ENCODE measurements around the gene SLC6A5. TPM values are rescaled to one million over a fixed set of nuclear protein-coding genes. Genes with fewer than 3 reads are reported as not detected.

The SLC6A5 gene
- total RNA-seq, 1 experiment from 2014 or later: not detected

GRCh38 chr11:20584093-20584774 lies 15.2 kb upstream of the SLC6A5 start:
- Histone ChIP-seq H3K18ac (ENCODE audit: insufficient read length, low read depth, low read length) (no peak overlapping the region), H3K4me2 (ENCODE audit: insufficient read depth, insufficient read length, low read length) (no peak overlapping the region), H4K8ac (replicated peaks; ENCODE audit: insufficient read length, low read depth, low read length) (no peak overlapping the region), H3K4ac (ENCODE audit: low read depth, low read length) (no peak overlapping the region), H3K23me2 (ENCODE audit: insufficient read length, low read depth, low read length, poor library complexity, severe bottlenecking) (no peaks in the 10 kb centered on the region), H3K14ac (ENCODE audit: insufficient read depth, low read length) (no peak overlapping the region), H3K79me2 (ENCODE audit: insufficient read depth, low read length) (no peaks in the 10 kb centered on the region), H2BK5ac (ENCODE audit: insufficient read length, low read length) (no peak overlapping the region), H4K20me1 (ENCODE audit: control insufficient read depth, insufficient read depth, insufficient read length) (no peaks in the 10 kb centered on the region), H3K79me1 (ENCODE audit: insufficient read depth, low read depth, low read length, poor library complexity, severe bottlenecking) (no peaks in the 10 kb centered on the region), H4K91ac (ENCODE audit: insufficient read length, low read depth, low read length) (no peak overlapping the region), H2BK120ac (ENCODE audit: low read depth, low read length, poor library complexity, severe bottlenecking) (no peak overlapping the region), H2BK15ac (ENCODE audit: low read depth, low read length) (no peak overlapping the region), H3K9ac (ENCODE audit: extremely low read depth, insufficient read length, low read length) (no peak overlapping the region), H4K5ac (ENCODE audit: insufficient read length, low read depth, low read length) (no peak overlapping the region), H2AK5ac (ENCODE audit: insufficient read length, low read length) (no peak overlapping the region), H2BK20ac (ENCODE audit: low read depth, low read length, poor library complexity, severe bottlenecking) (no peak overlapping the region), H3K27me3 (ENCODE audit: insufficient read depth, low read length) (no peaks in the 10 kb centered on the region), H3K23ac (ENCODE audit: insufficient read length, low read depth, low read length) (no peak overlapping the region), H2BK12ac (ENCODE audit: insufficient read length, low read depth, low read length) (no peak overlapping the region), H3K56ac (ENCODE audit: insufficient read length, low read depth, low read length) (no peak overlapping the region), H3T11ph (ENCODE audit: low read length) (no peak overlapping the region), H2AFZ (ENCODE audit: low read length) (no peak overlapping the region), H3K27ac (ENCODE audit: insufficient read length, low read depth, low read length) (no peak overlapping the region), H3K9me3 (ENCODE audit: control insufficient read depth, low read depth, low read length) (no peaks in the 10 kb centered on the region), H3K4me1 (ENCODE audit: insufficient read depth, low read length) (no peaks in the 10 kb centered on the region)
- no peak for DNase-seq
- no peaks in the 10 kb centered on the region for H3K36me3 Mint-ChIP-seq (ENCODE audit: insufficient read depth in 1 of 3, low read depth in 3 of 3)
- no peaks in the 10 kb centered on the region for H3K9me3 Mint-ChIP-seq
- H3K4me3 Mint-ChIP-seq: no peak overlapping the region
- no peak for TF ChIP-seq CTCF (conservative IDR thresholded peaks at IDR 0.05)
- H3K27me3 Mint-ChIP-seq (ENCODE audit: low read depth): no peaks in the 10 kb centered on the region; the same call in 1 of the 2 replicates
- WGBS (ENCODE audit: extremely low coverage, insufficient read length, low lambda C conversion rate): no CpG with 5 or more reads among the region's 4 CpGs
- no peaks in the 10 kb centered on the region for H3K4me1 Mint-ChIP-seq
- H3K27ac Mint-ChIP-seq: no peak overlapping the region

Measured in H9 (cell line).